A549 (cell line): ENCODE data around the gene SLC16A1. TPM values are rescaled to one million over a fixed set of nuclear protein-coding genes. Genes with fewer than 3 reads are reported as not detected.
"Not testable (repeated sequence)": the region's sequence is repeated elsewhere in the genome, so short reads cannot be mapped to it uniquely, and the experiment has no call there.

Source experiments
- ATAC-seq, 2 experiments: fragments of 200-7000 bp in 1 of 2; fragments of >200 bp in 1 of 2; cut with Nextera tagmentation in 1 of 2; cut with Tn5 transposase in 1 of 2; 3 replicates each; pipeline versions ENCODE4 v1.8.0 to v1.9.1; 2018 to 2020; ENCODE audit warnings: mild to moderate bottlenecking in 1 of 2, moderate library complexity in 1 of 2
- CTCF ChIA-PET: fragments of 300-600 bp; sonication (Branson Sonifier 250); formaldehyde crosslinking; extraction: SDS; loops from one replicate; lab custom pipeline; 2021; ENCODE audit warnings: antibody characterized with exemption, inconsistent platforms; lab: Yijun Ruan, JAX
- POLR2A ChIA-PET: fragments of 350-600 bp; formaldehyde crosslinking; extraction: SDS; loops from one replicate; lab custom pipeline; 2021; ENCODE audit warnings: antibody characterized with exemption, inconsistent platforms; lab: Yijun Ruan, JAX
- DNase-seq, 2 experiments: peaks; one replicate each; pipeline versions ENCODE4 v3.0.0 to v3.0.0-alpha.2; 2011 to 2016; ENCODE audit warnings: low read depth in 1 of 2, low spot score in 1 of 2
- FAIRE-seq: peaks from 2 replicates; lab custom pipeline; 2011; peaks lifted over from hg19 to GRCh38; lab: Jason Lieb, UNC
- H3K27ac ChIP-seq, 2 experiments: fragments of >200 bp; sonication (Bioruptor Twin); formaldehyde crosslinking; 3 replicates each; pipeline ENCODE4 v1.5.1; 2016 to 2017
- H3K4me1 ChIP-seq: fragments of >200 bp; sonication (Bioruptor Twin); formaldehyde crosslinking; 3 replicates; pipeline ENCODE4 v1.6.1; 2016
- H3K4me2 ChIP-seq: fragments of >200 bp; sonication (Bioruptor Twin); formaldehyde crosslinking; 3 replicates; pipeline ENCODE4 v1.6.1; 2016
- H3K4me3 ChIP-seq: fragments of >200 bp; sonication (Bioruptor Twin); formaldehyde crosslinking; 3 replicates; pipeline ENCODE4 v1.5.1; 2016
- H3K9me3 ChIP-seq: fragments of >200 bp; sonication (Bioruptor Twin); formaldehyde crosslinking; 3 replicates; pipeline ENCODE4 v1.6.1; 2016
- BHLHE40 ChIP-seq: IDR thresholded peaks from 2 replicates; pipeline ENCODE4 v1.6.1; 2012; ENCODE audit warnings: low read depth, low read length, inconsistent platforms
- CHD2 ChIP-seq: fragments of 150-350 bp; IDR thresholded peaks from 2 replicates; pipeline ENCODE4 v1.6.1; 2014; ENCODE audit warnings: low read length; ENCODE audit not compliant: partially characterized antibody
- CHD4 ChIP-seq: fragments of 200-600 bp; sonication (generic); IDR thresholded peaks from 2 replicates; pipeline ENCODE4 v1.6.1; 2016; ENCODE audit warnings: antibody characterized with exemption, mild to moderate bottlenecking, borderline replicate concordance
- EHF ChIP-seq: fragments of 250-450 bp; sonication (Bioruptor Pico); IDR thresholded peaks from 2 replicates; pipeline ENCODE4 v1.5.0; 2020; ENCODE audit warnings: mild to moderate bottlenecking
- EHMT2 ChIP-seq: fragments of 200-600 bp; sonication (generic); IDR thresholded peaks from 2 replicates; pipeline ENCODE4 v1.6.1; 2016; ENCODE audit warnings: antibody characterized with exemption, low read depth, mild to moderate bottlenecking, moderate library complexity
- FOSB ChIP-seq: fragments of 250-450 bp; sonication (Bioruptor Pico); IDR thresholded peaks from 2 replicates; pipeline ENCODE4 v1.5.0; 2020; ENCODE audit warnings: mild to moderate bottlenecking, moderate library complexity
- JUNB ChIP-seq: fragments of >200 bp; sonication (Bioruptor Twin); formaldehyde crosslinking; IDR thresholded peaks from 2 replicates; pipeline ENCODE4 v1.6.1; 2016
- KDM1A ChIP-seq: fragments of 200-600 bp; sonication (generic); IDR thresholded peaks from 2 replicates; pipeline ENCODE4 v1.6.1; 2016; ENCODE audit warnings: low read depth, mild to moderate bottlenecking
- MAFK ChIP-seq: fragments of 450-650 bp; IDR thresholded peaks from 2 replicates; pipeline ENCODE4 v1.6.1; 2014; ENCODE audit not compliant: partially characterized antibody
- MAZ ChIP-seq: fragments of 150-350 bp; IDR thresholded peaks from 2 replicates; pipeline ENCODE4 v1.6.1; 2014; ENCODE audit warnings: antibody characterized with exemption, low read depth, low read length, borderline replicate concordance
- PBX3 ChIP-seq: IDR thresholded peaks from 2 replicates; pipeline ENCODE4 v1.6.1; 2012
- PHF8 ChIP-seq: fragments of 200-600 bp; sonication (generic); IDR thresholded peaks from 2 replicates; pipeline ENCODE4 v1.6.1; 2016; ENCODE audit warnings: low read depth, mild to moderate bottlenecking, antibody characterized with exemption, moderate library complexity, borderline replicate concordance
- RAD21 ChIP-seq, 2 experiments: fragments of >200 bp in 1 of 2; sonication (Bioruptor Twin) in 1 of 2; formaldehyde crosslinking in 1 of 2; IDR thresholded peaks in 1 of 2; conservative IDR thresholded peaks in 1 of 2; 2 replicates in 1 of 2; 3 replicates in 1 of 2; pipeline ENCODE4 v1.6.1; 2012 to 2018; ENCODE audit warnings: inconsistent platforms in 1 of 2
- RCOR1 ChIP-seq: fragments of 150-350 bp; IDR thresholded peaks from 2 replicates; pipeline ENCODE4 v1.6.1; 2014; ENCODE audit warnings: antibody characterized with exemption, low read length, low read depth
- RFX5 ChIP-seq: fragments of 450-650 bp; IDR thresholded peaks from 2 replicates; pipeline ENCODE4 v1.7.1; 2014; ENCODE audit warnings: antibody characterized with exemption, mild to moderate bottlenecking, moderate library complexity
- ZNF302 ChIP-seq: fragments of 250-450 bp; sonication (Bioruptor Pico); IDR thresholded peaks from 2 replicates; pipeline ENCODE4 v1.9.0; 2021; ENCODE audit warnings: inconsistent platforms, mild to moderate bottlenecking, moderate library complexity
- WGBS: methylation state at CpG from one replicate; pipeline ENCODE4 v1.1.6; 2017; ENCODE audit errors: missing lambda C conversion rate; 5-methylcytosine and 5-hydroxymethylcytosine counted together
- polyA plus RNA-seq, 4 experiments: library from polyadenylated mRNA; depleted of rRNA in 3 of 4; stranded (reverse); fragments of >200 nt; fragmentation: RNase III in 1 of 4; extraction: RNeasy Plus Mini Kit Qiagen cat#74134 plus additional on column Dnase treatment in 1 of 4; gene quantifications; 2 replicates in 3 of 4; 3 replicates in 1 of 4; pipeline ENCODE4 v1.2.3, GENCODE V29; 2011 to 2017
- TF ChIP-seq, protein P1 (sequence below): fragments of 250-450 bp; sonication (Bioruptor Pico); IDR thresholded peaks from 2 replicates; pipeline ENCODE4 v1.5.0; 2020; ENCODE audit warnings: low read depth, mild to moderate bottlenecking, moderate library complexity
- TF ChIP-seq, protein P2 (sequence below): fragments of >200 bp; sonication (Bioruptor Twin); formaldehyde crosslinking; IDR thresholded peaks from 2 replicates; pipeline ENCODE4 v1.6.1; 2016
- TF ChIP-seq, protein P3 (sequence below): fragments of >200 bp; sonication (Bioruptor Twin); formaldehyde crosslinking; IDR thresholded peaks from 3 replicates; pipeline ENCODE4 v1.5.1; 2016

The SLC16A1 gene
- polyA plus RNA-seq, 2 of the 4 experiments (the other 2 are of a cell fraction) = 42.7 to 70.2 TPM

DNA sequence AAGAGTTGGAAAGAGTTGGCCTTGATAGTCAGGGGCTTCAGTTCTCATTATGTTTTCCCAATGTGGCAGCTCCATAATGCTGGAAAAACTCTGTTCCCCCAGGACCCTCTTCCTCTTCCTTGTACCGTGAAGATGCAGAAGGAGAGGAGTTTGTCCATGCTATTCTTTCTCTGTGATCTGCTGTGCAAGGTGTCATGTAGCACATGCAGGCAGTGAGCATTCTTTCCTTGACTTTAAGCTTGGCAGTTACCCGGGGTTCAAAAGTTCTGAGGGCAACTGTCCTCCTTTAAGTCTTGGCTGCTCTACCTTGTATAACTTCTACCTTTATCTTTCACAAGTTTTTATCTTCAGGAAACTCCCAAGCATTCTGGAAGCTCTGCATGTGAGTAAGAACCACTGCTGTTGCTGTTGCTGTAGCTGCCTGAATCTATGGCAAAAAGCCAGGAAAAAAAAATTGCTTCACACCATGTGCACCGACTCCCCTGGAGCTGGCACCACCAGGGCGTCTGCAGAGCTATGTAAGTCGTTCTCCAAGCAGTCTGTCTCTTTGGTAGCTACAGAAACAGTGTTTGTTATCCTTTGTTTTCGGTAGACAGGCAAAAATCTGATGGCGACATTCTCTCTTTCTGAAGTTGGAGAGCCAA is 42.7 kb upstream of the SLC16A1 start:
- no peak overlapping the region for H3K4me2 ChIP-seq
- FAIRE-seq (no peak), ATAC-seq (no peak), DNase-seq (peak in 1 of 2 experiments; percentile 14)
- H3K27ac ChIP-seq = no peak overlapping the region
- H3K4me1 ChIP-seq = no peaks in the 10 kb centered on the region
- H3K9me3 ChIP-seq = no peaks in the 10 kb centered on the region
- CTCF ChIA-PET = interaction anchor here (1.1 kb wide), 1 partner anchor 280 kb away, joined by 3 read pairs; no protein-coding TSS in a partner anchor
- POLR2A ChIA-PET = no interaction called here
- H3K4me3 ChIP-seq = no peak overlapping the region
- WGBS = 70% methylated on average over 6 of the region's 7 CpGs
- TF ChIP-seq PBX3 = no peak
- TF ChIP-seq, protein P1, sequence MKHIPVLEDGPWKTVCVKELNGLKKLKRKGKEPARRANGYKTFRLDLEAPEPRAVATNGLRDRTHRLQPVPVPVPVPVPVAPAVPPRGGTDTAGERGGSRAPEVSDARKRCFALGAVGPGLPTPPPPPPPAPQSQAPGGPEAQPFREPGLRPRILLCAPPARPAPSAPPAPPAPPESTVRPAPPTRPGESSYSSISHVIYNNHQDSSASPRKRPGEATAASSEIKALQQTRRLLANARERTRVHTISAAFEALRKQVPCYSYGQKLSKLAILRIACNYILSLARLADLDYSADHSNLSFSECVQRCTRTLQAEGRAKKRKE = no peak
- TF ChIP-seq FOSB (CRISPR knock-in tag) = no peak

DNA sequence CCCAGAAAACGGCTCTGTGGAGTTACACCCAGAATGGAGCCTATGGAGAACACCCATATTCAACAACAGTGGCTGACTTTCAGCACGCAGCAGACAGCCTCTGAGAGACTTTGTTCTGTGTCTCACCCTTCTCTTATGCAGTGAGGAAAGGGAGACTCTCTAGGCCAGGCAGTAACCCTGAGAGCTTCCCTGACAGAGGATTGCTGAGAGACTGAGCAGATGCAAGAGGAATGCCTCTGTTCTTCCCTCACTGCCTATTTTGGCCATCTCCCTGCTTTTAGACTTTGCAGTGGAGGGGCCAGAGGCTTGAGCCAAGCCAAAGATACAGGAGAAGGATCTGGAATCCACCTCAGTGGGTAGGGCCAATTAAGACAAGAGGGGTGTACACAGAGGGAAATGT is 41.8 kb upstream of the SLC16A1 start:
- Histone ChIP-seq H3K4me2 (no peak overlapping the region), H3K27ac (no peak overlapping the region), H3K4me3 (no peak overlapping the region), H3K4me1 (no peaks in the 10 kb centered on the region), H3K9me3 (no peaks in the 10 kb centered on the region)
- DNase-seq = no peak
- POLR2A ChIA-PET = no interaction called here
- CTCF ChIA-PET = no interaction called here
- WGBS = 81% methylated on average over 2 of the region's 2 CpGs
- no peak for FAIRE-seq
- TF ChIP-seq BHLHE40 (no peak), CHD4 (no peak), MAFK (no peak), CHD2 (no peak), ZNF302 (CRISPR knock-in tag) (no peak), EHMT2 (no peak), EHF (no peak), PHF8 (no peak)
- TF ChIP-seq, protein P2, sequence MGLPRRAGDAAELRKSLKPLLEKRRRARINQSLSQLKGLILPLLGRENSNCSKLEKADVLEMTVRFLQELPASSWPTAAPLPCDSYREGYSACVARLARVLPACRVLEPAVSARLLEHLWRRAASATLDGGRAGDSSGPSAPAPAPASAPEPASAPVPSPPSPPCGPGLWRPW = no peak
- TF ChIP-seq, protein P3, sequence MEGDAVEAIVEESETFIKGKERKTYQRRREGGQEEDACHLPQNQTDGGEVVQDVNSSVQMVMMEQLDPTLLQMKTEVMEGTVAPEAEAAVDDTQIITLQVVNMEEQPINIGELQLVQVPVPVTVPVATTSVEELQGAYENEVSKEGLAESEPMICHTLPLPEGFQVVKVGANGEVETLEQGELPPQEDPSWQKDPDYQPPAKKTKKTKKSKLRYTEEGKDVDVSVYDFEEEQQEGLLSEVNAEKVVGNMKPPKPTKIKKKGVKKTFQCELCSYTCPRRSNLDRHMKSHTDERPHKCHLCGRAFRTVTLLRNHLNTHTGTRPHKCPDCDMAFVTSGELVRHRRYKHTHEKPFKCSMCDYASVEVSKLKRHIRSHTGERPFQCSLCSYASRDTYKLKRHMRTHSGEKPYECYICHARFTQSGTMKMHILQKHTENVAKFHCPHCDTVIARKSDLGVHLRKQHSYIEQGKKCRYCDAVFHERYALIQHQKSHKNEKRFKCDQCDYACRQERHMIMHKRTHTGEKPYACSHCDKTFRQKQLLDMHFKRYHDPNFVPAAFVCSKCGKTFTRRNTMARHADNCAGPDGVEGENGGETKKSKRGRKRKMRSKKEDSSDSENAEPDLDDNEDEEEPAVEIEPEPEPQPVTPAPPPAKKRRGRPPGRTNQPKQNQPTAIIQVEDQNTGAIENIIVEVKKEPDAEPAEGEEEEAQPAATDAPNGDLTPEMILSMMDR = no peak
- no peak for ATAC-seq

DNA sequence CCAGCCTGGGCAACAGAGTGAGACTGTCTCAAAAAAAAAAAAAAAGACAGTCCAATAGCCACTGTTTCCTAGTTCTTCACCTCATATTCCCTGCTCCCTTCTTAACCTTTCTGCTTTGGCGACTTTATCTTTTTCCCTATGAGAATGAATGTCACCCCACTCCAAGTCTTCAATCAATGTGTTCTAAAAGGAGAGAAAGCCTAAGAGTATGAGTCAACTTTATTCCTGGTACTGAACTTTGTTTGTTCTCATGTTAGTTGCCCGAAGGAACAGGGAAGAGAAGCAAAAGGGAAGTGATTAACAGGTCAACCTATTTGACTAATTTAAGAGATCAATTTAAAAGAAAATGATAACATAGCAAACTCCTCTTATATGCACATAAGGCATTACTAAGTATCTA is 39.9 kb upstream of the SLC16A1 start:
- H3K4me2 ChIP-seq = no peak overlapping the region
- POLR2A ChIA-PET = no interaction called here
- no peaks in the 10 kb centered on the region for H3K4me1 ChIP-seq
- 64% methylated on average over 2 of the region's 2 CpGs for WGBS
- no peak overlapping the region for H3K27ac ChIP-seq
- no peaks in the 10 kb centered on the region for H3K9me3 ChIP-seq
- DNase-seq (no peak), FAIRE-seq (no peak), ATAC-seq (no peak)
- H3K4me3 ChIP-seq = no peak overlapping the region
- CTCF ChIA-PET = no interaction called here
- no peak for TF ChIP-seq RCOR1
- no peak for TF ChIP-seq PBX3
- no peak for TF ChIP-seq JUNB
- TF ChIP-seq KDM1A = no peak
- TF ChIP-seq, protein P2 = no peak
- no peak for TF ChIP-seq BHLHE40
- TF ChIP-seq RAD21 (conservative IDR thresholded peaks at IDR 0.05 in 1 of 2, IDR thresholded peaks at IDR 0.05 in 1 of 2) = no peak
- no peak for TF ChIP-seq RFX5
- no peak for TF ChIP-seq MAZ

DNA sequence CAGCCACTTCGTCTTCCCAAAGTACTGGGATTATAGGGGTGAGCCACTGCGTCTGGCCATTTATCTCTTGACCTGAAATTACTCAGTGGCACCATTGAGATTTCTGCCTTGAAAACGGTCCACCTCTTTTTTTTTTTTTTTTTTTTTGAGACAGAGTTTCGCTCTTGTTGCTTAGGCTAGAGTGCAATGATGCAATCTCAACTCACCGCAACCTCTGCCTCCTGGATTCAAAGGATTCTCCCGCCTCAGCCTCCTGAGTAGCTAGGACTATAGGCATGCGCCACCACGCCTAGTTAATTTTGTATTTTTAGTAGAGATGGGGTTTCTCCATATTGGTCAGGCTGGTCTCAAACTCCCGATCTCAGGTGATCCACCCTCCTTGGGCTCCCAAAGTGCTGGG is 39.0 kb upstream of the SLC16A1 start:
- H3K4me2 ChIP-seq, H3K4me3 ChIP-seq, H3K4me1 ChIP-seq, POLR2A ChIA-PET, CTCF ChIA-PET, H3K27ac ChIP-seq, ATAC-seq, H3K9me3 ChIP-seq, DNase-seq, FAIRE-seq: not testable (repeated sequence)
- 92% methylated on average over 9 of the region's 9 CpGs for WGBS
